MM.1S (cell line): ENCODE data around the gene SLC44A5.

Experiments
- CTCF ChIP-seq: fragments of 300-600 bp; sonication (generic); IDR thresholded peaks from 2 replicates; pipeline ENCODE4 v1.5.1; 2016; ENCODE audit warnings: antibody characterized with exemption, low read length, mixed read lengths
- EZH2 ChIP-seq: fragments of 300-600 bp; sonication (generic); optimal IDR thresholded peaks from 2 replicates; pipeline ENCODE3; 2017; ENCODE audit warnings: low read depth, mild to moderate bottlenecking, antibody characterized with exemption, low read length, mixed read lengths
- EZH2phosphoT487 ChIP-seq: fragments of 300-600 bp; sonication (generic); IDR thresholded peaks from 2 replicates; pipeline ENCODE4 v1.6.1; 2018; ENCODE audit warnings: antibody characterized with exemption, low read length

GRCh38 chr1:75273110-75273509 lies 337.8 kb downstream of the SLC44A5 start:
- TF ChIP-seq EZH2 (no peak), CTCF (no peak), EZH2phosphoT487 (no peak)
